ENCODE data around the gene RBM24. TPM values are rescaled to one million over a fixed set of nuclear protein-coding genes. Genes with fewer than 3 reads are reported as not detected.

The RBM24 gene
- total and polyA plus RNA-seq, 9 of the 15 experiments (the other 6 are each of a cell fraction or from before 2014, with no cell fraction given): not detected

DNA sequence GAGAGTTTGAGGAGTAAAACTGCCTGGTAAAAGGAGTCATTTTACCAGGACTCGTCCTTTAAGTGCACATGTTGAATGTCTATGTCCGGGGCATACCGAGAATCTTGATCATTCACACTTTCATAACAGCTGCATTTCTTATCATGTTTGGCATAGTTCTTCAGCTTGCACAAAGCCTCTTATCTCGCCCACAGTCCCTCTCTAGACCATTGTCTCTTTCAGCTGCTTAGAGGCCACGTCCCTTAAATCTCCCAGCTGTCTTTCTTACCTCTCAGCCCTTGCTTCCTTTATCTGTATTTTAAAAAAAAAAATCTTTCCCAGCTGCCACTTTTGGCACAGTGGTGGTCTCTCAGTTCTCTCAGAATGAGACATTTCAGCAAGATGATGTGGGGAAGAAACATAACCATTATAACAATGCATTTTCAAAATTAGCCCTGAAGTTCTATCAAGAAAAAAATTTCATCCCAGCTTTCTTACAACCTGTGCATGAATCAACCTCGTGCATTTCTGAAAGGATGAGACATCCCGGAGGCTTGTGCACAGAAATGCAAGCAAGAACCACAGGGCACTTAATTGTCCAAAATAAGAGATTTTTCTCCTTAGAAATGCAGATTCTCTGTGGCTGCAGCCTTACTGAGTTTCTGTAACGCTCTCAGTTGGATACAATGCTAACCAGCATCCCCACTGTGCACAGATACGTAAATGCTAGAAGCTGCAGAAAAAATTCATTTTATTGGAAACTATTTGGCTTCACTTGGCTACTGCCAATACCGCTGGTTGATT lies 24.2 kb downstream of the RBM24 start (continued):
- TF ChIP-seq, protein P1, sequence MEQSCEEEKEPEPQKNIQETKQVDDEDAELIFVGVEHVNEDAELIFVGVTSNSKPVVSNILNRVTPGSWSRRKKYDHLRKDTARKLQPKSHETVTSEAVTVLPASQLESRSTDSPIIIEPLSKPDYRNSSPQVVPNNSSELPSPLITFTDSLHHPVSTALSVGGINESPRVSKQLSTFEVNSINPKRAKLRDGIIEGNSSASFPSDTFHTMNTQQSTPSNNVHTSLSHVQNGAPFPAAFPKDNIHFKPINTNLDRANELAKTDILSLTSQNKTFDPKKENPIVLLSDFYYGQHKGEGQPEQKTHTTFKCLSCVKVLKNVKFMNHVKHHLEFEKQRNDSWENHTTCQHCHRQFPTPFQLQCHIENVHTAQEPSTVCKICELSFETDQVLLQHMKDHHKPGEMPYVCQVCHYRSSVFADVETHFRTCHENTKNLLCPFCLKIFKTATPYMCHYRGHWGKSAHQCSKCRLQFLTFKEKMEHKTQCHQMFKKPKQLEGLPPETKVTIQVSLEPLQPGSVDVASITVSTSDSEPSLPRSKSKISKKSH (CRISPR knock-in tag; IDR thresholded peaks at IDR 0.05): no peak
- TF ChIP-seq MCM2 (IDR thresholded peaks at IDR 0.05; ENCODE audit: low read depth) (no peak), ILK (tag; IDR thresholded peaks at IDR 0.05; ENCODE audit: borderline replicate concordance, low read depth) (no peak), RFX5 (IDR thresholded peaks at IDR 0.05; ENCODE audit: low read depth, low read length) (no peak), GTF2A2 (tag; IDR thresholded peaks at IDR 0.05) (no peak), NELFE (IDR thresholded peaks at IDR 0.05; ENCODE audit: insufficient read depth, insufficient read length) (no peak), BACH1 (tag; IDR thresholded peaks at IDR 0.05) (no peak), ETV1 (tag; conservative IDR thresholded peaks at IDR 0.05; ENCODE audit: low read depth) (no peak), TEAD2 (tag; IDR thresholded peaks at IDR 0.05) (no peak), ZKSCAN8 (CRISPR knock-in tag; IDR thresholded peaks at IDR 0.05) (peak; percentile 72; the same call in 1 of the 2 replicates), ZNF143 (CRISPR knock-in tag; IDR thresholded peaks at IDR 0.05) (no peak)
- TF ChIP-seq, protein P2, sequence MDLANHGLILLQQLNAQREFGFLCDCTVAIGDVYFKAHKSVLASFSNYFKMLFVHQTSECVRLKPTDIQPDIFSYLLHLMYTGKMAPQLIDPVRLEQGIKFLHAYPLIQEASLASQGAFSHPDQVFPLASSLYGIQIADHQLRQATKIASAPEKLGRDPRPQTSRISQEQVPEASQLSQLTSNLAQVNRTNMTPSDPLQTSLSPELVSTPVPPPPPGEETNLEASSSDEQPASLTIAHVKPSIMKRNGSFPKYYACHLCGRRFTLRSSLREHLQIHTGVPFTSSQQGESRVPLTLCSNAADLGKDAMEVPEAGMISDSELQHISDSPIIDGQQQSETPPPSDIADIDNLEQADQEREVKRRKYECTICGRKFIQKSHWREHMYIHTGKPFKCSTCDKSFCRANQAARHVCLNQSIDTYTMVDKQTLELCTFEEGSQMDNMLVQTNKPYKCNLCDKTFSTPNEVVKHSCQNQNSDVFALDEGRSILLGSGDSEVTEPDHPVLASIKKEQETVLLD (IDR thresholded peaks at IDR 0.05): no peak
- TF ChIP-seq, protein P3, sequence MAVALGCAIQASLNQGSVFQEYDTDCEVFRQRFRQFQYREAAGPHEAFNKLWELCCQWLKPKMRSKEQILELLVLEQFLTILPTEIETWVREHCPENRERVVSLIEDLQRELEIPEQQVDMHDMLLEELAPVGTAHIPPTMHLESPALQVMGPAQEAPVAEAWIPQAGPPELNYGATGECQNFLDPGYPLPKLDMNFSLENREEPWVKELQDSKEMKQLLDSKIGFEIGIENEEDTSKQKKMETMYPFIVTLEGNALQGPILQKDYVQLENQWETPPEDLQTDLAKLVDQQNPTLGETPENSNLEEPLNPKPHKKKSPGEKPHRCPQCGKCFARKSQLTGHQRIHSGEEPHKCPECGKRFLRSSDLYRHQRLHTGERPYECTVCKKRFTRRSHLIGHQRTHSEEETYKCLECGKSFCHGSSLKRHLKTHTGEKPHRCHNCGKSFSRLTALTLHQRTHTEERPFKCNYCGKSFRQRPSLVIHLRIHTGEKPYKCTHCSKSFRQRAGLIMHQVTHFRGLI (CRISPR knock-in tag; IDR thresholded peaks at IDR 0.05): 0 out of 2 replicates have a peak, but pooled peaks have one; percentile 59
- TF ChIP-seq, protein P4, sequence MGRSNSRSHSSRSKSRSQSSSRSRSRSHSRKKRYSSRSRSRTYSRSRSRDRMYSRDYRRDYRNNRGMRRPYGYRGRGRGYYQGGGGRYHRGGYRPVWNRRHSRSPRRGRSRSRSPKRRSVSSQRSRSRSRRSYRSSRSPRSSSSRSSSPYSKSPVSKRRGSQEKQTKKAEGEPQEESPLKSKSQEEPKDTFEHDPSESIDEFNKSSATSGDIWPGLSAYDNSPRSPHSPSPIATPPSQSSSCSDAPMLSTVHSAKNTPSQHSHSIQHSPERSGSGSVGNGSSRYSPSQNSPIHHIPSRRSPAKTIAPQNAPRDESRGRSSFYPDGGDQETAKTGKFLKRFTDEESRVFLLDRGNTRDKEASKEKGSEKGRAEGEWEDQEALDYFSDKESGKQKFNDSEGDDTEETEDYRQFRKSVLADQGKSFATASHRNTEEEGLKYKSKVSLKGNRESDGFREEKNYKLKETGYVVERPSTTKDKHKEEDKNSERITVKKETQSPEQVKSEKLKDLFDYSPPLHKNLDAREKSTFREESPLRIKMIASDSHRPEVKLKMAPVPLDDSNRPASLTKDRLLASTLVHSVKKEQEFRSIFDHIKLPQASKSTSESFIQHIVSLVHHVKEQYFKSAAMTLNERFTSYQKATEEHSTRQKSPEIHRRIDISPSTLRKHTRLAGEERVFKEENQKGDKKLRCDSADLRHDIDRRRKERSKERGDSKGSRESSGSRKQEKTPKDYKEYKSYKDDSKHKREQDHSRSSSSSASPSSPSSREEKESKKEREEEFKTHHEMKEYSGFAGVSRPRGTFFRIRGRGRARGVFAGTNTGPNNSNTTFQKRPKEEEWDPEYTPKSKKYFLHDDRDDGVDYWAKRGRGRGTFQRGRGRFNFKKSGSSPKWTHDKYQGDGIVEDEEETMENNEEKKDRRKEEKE (IDR thresholded peaks at IDR 0.05; ENCODE audit: borderline replicate concordance in 1 of 2, control insufficient read depth in 1 of 2, low read depth in 2 of 2, low read length in 1 of 2): no peak
- TF ChIP-seq, protein P5, sequence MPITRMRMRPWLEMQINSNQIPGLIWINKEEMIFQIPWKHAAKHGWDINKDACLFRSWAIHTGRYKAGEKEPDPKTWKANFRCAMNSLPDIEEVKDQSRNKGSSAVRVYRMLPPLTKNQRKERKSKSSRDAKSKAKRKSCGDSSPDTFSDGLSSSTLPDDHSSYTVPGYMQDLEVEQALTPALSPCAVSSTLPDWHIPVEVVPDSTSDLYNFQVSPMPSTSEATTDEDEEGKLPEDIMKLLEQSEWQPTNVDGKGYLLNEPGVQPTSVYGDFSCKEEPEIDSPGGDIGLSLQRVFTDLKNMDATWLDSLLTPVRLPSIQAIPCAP (CRISPR knock-in tag; IDR thresholded peaks at IDR 0.05; ENCODE audit: borderline replicate concordance): no peak
